ENCODE data around the gene HSPB7. TPM values are rescaled to one million over a fixed set of nuclear protein-coding genes. Genes with fewer than 3 reads are reported as not detected.
"Not testable (repeated sequence)": the region's sequence is repeated elsewhere in the genome, so short reads cannot be mapped to it uniquely, and the experiment has no call there.

HSPB7 gene
- total RNA-seq, 2 experiments from 2014 or later = not detected

DNA sequence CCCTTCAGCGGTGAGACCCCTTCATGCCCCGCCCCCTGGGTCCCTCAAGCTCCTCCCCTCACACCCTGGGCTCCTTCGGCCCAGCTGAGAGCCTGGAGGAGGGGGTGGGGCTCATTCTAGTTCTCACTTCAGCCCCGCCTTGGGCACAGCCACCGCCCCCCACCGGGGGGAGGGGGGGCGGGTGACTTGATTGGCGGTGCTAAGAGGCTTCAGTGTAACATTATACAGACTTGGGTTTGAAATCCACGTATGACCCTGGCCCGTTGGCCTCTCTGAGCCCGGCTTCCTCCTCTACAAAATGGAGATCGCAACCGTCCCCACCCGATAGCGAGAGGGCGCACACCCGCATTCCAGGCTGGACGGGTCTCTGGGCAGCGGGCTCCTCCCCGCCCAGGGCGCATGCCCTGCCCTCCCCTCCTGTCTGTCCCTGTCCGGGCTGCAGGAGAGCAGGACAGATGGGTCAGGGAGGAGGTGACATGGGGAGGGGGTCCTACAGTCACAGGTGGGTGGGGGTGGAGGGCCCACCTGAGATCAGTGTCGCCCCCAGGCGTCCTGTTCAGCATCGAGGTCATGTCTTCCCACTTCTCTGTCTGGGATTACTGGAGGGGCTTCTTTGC, 30.8 kb upstream of the HSPB7 start:
- no peaks in the 10 kb centered on the region for H3K9me3 Mint-ChIP-seq
- ATAC-seq (peak; percentile 84), DNase-seq (peak; percentile 68)
- POLR2A ChIA-PET = no interaction called here
- TF ChIP-seq, protein P1, sequence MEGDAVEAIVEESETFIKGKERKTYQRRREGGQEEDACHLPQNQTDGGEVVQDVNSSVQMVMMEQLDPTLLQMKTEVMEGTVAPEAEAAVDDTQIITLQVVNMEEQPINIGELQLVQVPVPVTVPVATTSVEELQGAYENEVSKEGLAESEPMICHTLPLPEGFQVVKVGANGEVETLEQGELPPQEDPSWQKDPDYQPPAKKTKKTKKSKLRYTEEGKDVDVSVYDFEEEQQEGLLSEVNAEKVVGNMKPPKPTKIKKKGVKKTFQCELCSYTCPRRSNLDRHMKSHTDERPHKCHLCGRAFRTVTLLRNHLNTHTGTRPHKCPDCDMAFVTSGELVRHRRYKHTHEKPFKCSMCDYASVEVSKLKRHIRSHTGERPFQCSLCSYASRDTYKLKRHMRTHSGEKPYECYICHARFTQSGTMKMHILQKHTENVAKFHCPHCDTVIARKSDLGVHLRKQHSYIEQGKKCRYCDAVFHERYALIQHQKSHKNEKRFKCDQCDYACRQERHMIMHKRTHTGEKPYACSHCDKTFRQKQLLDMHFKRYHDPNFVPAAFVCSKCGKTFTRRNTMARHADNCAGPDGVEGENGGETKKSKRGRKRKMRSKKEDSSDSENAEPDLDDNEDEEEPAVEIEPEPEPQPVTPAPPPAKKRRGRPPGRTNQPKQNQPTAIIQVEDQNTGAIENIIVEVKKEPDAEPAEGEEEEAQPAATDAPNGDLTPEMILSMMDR (IDR thresholded peaks at IDR 0.05) = no peak
- peaks cover 14% of the 10 kb centered on the region for H3K27me3 Mint-ChIP-seq
- no peaks in the 10 kb centered on the region for H3K36me3 Mint-ChIP-seq (ENCODE audit: low read depth)
- intact Hi-C loops (cut with micrococcal nuclease) = no loop called here
- no peaks in the 10 kb centered on the region for H3K4me1 Mint-ChIP-seq (ENCODE audit: low read depth)
- CTCF ChIA-PET = no interaction called here
- H3K4me3 Mint-ChIP-seq = no peak overlapping the region
- H3K27ac Mint-ChIP-seq = no peak overlapping the region

GRCh38 chr1:16047791-16048475, 30.1 kb upstream of the HSPB7 start:
- Mint-ChIP-seq H3K27ac (no peak overlapping the region), H3K4me1 (ENCODE audit: low read depth) (no peaks in the 10 kb centered on the region), H3K36me3 (ENCODE audit: low read depth) (no peaks in the 10 kb centered on the region), H3K9me3 (no peaks in the 10 kb centered on the region), H3K27me3 (peaks cover 14% of the 10 kb centered on the region), H3K4me3 (no peak overlapping the region)
- POLR2A ChIA-PET = no interaction called here
- ATAC-seq = no peak
- intact Hi-C loops (cut with micrococcal nuclease) = no loop called here
- CTCF ChIA-PET = interaction anchor here (1.0 kb wide), 1 partner anchor 38 kb away, joined by 6 read pairs; no protein-coding TSS in a partner anchor
- TF ChIP-seq, protein P1 (IDR thresholded peaks at IDR 0.05) = no peak
- DNase-seq = no peak

GRCh38 chr1:16046842-16047241, 29.0 kb upstream of the HSPB7 start:
- intact Hi-C loops (cut with micrococcal nuclease) = no loop called here
- ChIA-PET CTCF (interaction anchor here (0.6 to 1.3 kb wide), 3 partner anchors 9 to 37 kb away, joined by 3 to 6 read pairs (median 3); no protein-coding TSS in a partner anchor), POLR2A (no interaction called here)
- Mint-ChIP-seq H3K4me3 (no peak overlapping the region), H3K27ac (no peak overlapping the region), H3K4me1 (ENCODE audit: low read depth) (no peaks in the 10 kb centered on the region), H3K27me3 (peaks cover 14% of the 10 kb centered on the region), H3K9me3 (no peaks in the 10 kb centered on the region), H3K36me3 (ENCODE audit: low read depth) (no peaks in the 10 kb centered on the region)
- ATAC-seq (no peak), DNase-seq (no peak)
- TF ChIP-seq, protein P1 (IDR thresholded peaks at IDR 0.05) = no peak

- Mint-ChIP-seq H3K27me3 (peaks cover 5% of the 10 kb centered on the region), H3K4me3 (no peak overlapping the region), H3K36me3 (ENCODE audit: low read depth) (no peaks in the 10 kb centered on the region), H3K4me1 (ENCODE audit: low read depth) (no peaks in the 10 kb centered on the region), H3K9me3 (no peaks in the 10 kb centered on the region), H3K27ac (no peak overlapping the region)
- CTCF ChIA-PET = no interaction called here
- TF ChIP-seq, protein P1 (IDR thresholded peaks at IDR 0.05) = no peak
- ATAC-seq (no peak), DNase-seq (no peak)
- POLR2A ChIA-PET = no interaction called here
- intact Hi-C loops (cut with micrococcal nuclease) = no loop called here
These were observed 26.1 kb upstream of the HSPB7 start for GRCh38 chr1:16043950-16044349.

GRCh38 chr1:16043521-16043920, 25.7 kb upstream of the HSPB7 start, which contains the start of gene CLCNKB:
Gene CLCNKB, plus strand, starts transcription at chr1:16043782. Its CDS starts 711 bp downstream, at chr1:16044493.
- ATAC-seq (no peak), DNase-seq (no peak)
- Mint-ChIP-seq H3K9me3 (no peaks in the 10 kb centered on the region), H3K36me3 (ENCODE audit: low read depth) (no peaks in the 10 kb centered on the region), H3K27ac (no peak within 1 kb of the TSS), H3K27me3 (peaks cover 5% of the 10 kb centered on the region), H3K4me1 (ENCODE audit: low read depth) (no peaks in the 10 kb centered on the region), H3K4me3 (no peak within 1 kb of the TSS)
- ChIA-PET POLR2A (no interaction called here), CTCF (no interaction called here)
- TF ChIP-seq, protein P1 (IDR thresholded peaks at IDR 0.05) = no peak
- intact Hi-C loops (cut with micrococcal nuclease) = no loop called here

DNA sequence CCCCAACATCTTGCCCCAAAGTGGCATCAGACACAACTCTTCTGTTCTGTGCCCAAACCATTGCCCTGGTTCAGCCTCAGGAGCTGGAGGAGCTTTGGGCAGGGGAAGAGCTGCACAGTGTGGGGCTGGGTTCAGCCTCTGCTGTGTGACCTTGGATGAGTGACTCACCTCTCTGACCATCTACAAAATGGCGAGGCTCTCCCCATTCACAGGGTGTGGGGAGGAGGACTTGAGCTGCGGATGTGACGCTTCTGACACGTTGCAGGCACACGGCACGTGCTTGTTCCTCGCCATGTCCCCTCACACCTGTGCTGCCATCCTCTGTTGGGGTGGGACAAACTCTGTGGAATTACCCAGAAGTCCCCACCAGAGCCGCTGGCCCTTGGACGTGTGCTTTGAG, 24.8 kb upstream of the HSPB7 start:
- POLR2A ChIA-PET; CTCF ChIA-PET; H3K4me3 Mint-ChIP-seq; DNase-seq; H3K27me3 Mint-ChIP-seq; H3K4me1 Mint-ChIP-seq (ENCODE audit: low read depth); ATAC-seq; H3K27ac Mint-ChIP-seq; H3K9me3 Mint-ChIP-seq; intact Hi-C loops (cut with micrococcal nuclease); H3K36me3 Mint-ChIP-seq (ENCODE audit: low read depth): not testable (repeated sequence)

Measured in activated CD8-positive, alpha-beta T cell treated with anti-CD3 and anti-CD28 coated beads for 36 hours (primary cell).